GM12878 (cell line): ENCODE measurements around the gene GOLGA6A. TPM values are rescaled to one million over a fixed set of nuclear protein-coding genes. Genes with fewer than 3 reads are reported as not detected.

ENCODE experiments used
- ATAC-seq: fragments of 200-7000 bp; cut with Tn5 transposase; 3 replicates; pipeline ENCODE4 v1.9.1; 2020; ENCODE audit warnings: mild to moderate bottlenecking, moderate library complexity
- BruUV-seq: library from RNA; stranded (reverse); fragments of 400-500 nt; replicated peaks from 2 replicates; lab custom pipeline; 2021; lab: Mats Ljungman, UMichigan
- CTCF ChIA-PET: fragments of 300-600 bp; sonication (Branson Sonifier 250); formaldehyde crosslinking; extraction: SDS; loops from one replicate; lab custom pipeline; 2021; ENCODE audit warnings: inconsistent platforms; lab: Yijun Ruan, JAX
- POLR2A ChIA-PET: fragments of 350-600 bp; formaldehyde crosslinking; extraction: SDS; loops from one replicate; lab custom pipeline; 2021; ENCODE audit warnings: inconsistent platforms; lab: Charles Lee
- RAD21 ChIA-PET: fragments of 300-600 bp; sonication (Branson Sonifier 250); formaldehyde crosslinking; loops from one replicate; lab custom pipeline; 2023; ENCODE audit warnings: antibody characterized with exemption; ENCODE audit not compliant: unreplicated experiment; lab: Charles Lee
- SMC1A ChIA-PET: fragments of 300-600 bp; sonication (Branson Sonifier 250); formaldehyde crosslinking; loops from one replicate; lab custom pipeline; 2023; ENCODE audit not compliant: unreplicated experiment, uncharacterized antibody; lab: Charles Lee
- DNase-seq: peaks from one replicate; pipeline ENCODE4 v3.0.0-alpha.2; 2011; ENCODE audit warnings: low read depth, low spot score
- FAIRE-seq: peaks from 3 replicates; lab custom pipeline; 2011; peaks lifted over from hg19 to GRCh38; lab: Jason Lieb, UNC
- H2AFZ ChIP-seq: 2 replicates; pipeline ENCODE4 v1.6.0; 2011; ENCODE audit warnings: low read depth, low read length, control low read depth; ENCODE audit not compliant: control insufficient read depth
- H3K27ac ChIP-seq: 2 replicates; pipeline ENCODE4 v1.5.1; 2011; ENCODE audit warnings: control low read depth; ENCODE audit not compliant: control insufficient read depth, insufficient read depth
- H3K27me3 ChIP-seq, 2 experiments: replicated peaks in 1 of 2; 2 replicates each; pipeline versions ENCODE4 v1.6.0 to v1.6.1; 2011; ENCODE audit warnings: low read length in 1 of 2; ENCODE audit not compliant: control insufficient read depth in 2 of 2, insufficient read depth in 2 of 2
- H3K36me3 ChIP-seq, 2 experiments: 2 replicates each; pipeline ENCODE4 v1.5.1; 2011; ENCODE audit warnings: low read length in 1 of 2; ENCODE audit not compliant: control insufficient read depth in 2 of 2, insufficient read depth in 2 of 2
- H3K4me1 ChIP-seq: 2 replicates; pipeline ENCODE4 v1.6.1; 2011; ENCODE audit warnings: mild to moderate bottlenecking, low read length, moderate library complexity, mixed read lengths; ENCODE audit not compliant: control insufficient read depth, insufficient read depth
- H3K4me2 ChIP-seq: 2 replicates; pipeline ENCODE4 v1.6.0; 2011; ENCODE audit warnings: control low read depth; ENCODE audit not compliant: control insufficient read depth, insufficient read depth
- H3K4me3 ChIP-seq: fragments of 200-600 bp; sonication (generic); 2 replicates; pipeline ENCODE4 v1.5.1; 2016
- H3K79me2 ChIP-seq: 2 replicates; pipeline ENCODE4 v1.6.0; 2011; ENCODE audit warnings: low read length; ENCODE audit not compliant: control insufficient read depth, insufficient read depth
- H3K9ac ChIP-seq: 2 replicates; pipeline ENCODE4 v1.8.0; 2011; ENCODE audit warnings: low read length, control low read depth, mixed read lengths; ENCODE audit not compliant: control insufficient read depth, insufficient read depth
- H3K9me3 ChIP-seq: replicated peaks from 3 replicates; pipeline ENCODE4 v1.5.1; 2011; ENCODE audit warnings: mild to moderate bottlenecking, low read length; ENCODE audit not compliant: control insufficient read depth, insufficient read depth
- H4K20me1 ChIP-seq: 2 replicates; pipeline ENCODE4 v1.6.0; 2011; ENCODE audit not compliant: control insufficient read depth, insufficient read depth
- BRCA1 ChIP-seq: IDR thresholded peaks from 2 replicates; pipeline ENCODE4 v1.6.1; 2011; ENCODE audit warnings: low read depth, low read length, improper control_type of control experiment
- IKZF1 ChIP-seq: fragments of 450-650 bp; conservative IDR thresholded peaks from 2 replicates; pipeline ENCODE4 v1.6.1; 2017; ENCODE audit warnings: antibody characterized with exemption, mild to moderate bottlenecking
- JUND ChIP-seq: IDR thresholded peaks from 2 replicates; pipeline ENCODE4 v1.6.1; 2012; ENCODE audit warnings: low read depth, mild to moderate bottlenecking, low read length, improper control_type of control experiment, moderate library complexity
- KDM1A ChIP-seq: fragments of 200-600 bp; sonication (generic); IDR thresholded peaks from 2 replicates; pipeline ENCODE4 v1.6.1; 2016; ENCODE audit warnings: borderline replicate concordance
- MEF2B ChIP-seq: fragments of 450-650 bp; IDR thresholded peaks from 2 replicates; pipeline ENCODE4 v1.6.1; 2018; ENCODE audit warnings: mild to moderate bottlenecking, moderate library complexity; ENCODE audit not compliant: partially characterized antibody, poor library complexity, severe bottlenecking
- MXI1 ChIP-seq: fragments of 150-350 bp; IDR thresholded peaks from 2 replicates; pipeline ENCODE4 v1.6.1; 2011; ENCODE audit warnings: low read depth, mild to moderate bottlenecking, inconsistent platforms, low read length, improper control_type of control experiment
- NFXL1 ChIP-seq: fragments of 450-650 bp; IDR thresholded peaks from 2 replicates; pipeline ENCODE4 v1.6.1; 2017; ENCODE audit warnings: antibody characterized with exemption, mild to moderate bottlenecking, borderline replicate concordance
- POLR2A ChIP-seq: IDR thresholded peaks from 2 replicates; pipeline ENCODE4 v1.6.1; 2011; ENCODE audit warnings: low read depth, mild to moderate bottlenecking, low read length
- POLR2AphosphoS2 ChIP-seq: IDR thresholded peaks from 2 replicates; pipeline ENCODE4 v1.6.1; 2011; ENCODE audit warnings: low read depth, mild to moderate bottlenecking, low read length, improper control_type of control experiment, moderate library complexity
- SUZ12 ChIP-seq: fragments of 200-600 bp; sonication (generic); IDR thresholded peaks from one replicate; pipeline ENCODE4 v1.6.1; 2018; ENCODE audit warnings: antibody characterized with exemption, mild to moderate bottlenecking; ENCODE audit not compliant: unreplicated experiment
- WGBS: methylation state at CpG from one replicate; pipeline ENCODE4 v1.1.6; 2016; ENCODE audit warnings: low lambda C conversion rate; ENCODE audit not compliant: insufficient replicate concordance, insufficient coverage; ENCODE audit errors: missing lambda C conversion rate; 5-methylcytosine and 5-hydroxymethylcytosine counted together
- in situ Hi-C: fragments of 300-500 bp; cut with MboI; formaldehyde crosslinking; loops from 9 replicates; pipeline ENCODE4 v1.14.3; 2018; ENCODE audit warnings: mixed read lengths
- intact Hi-C: fragments of 100-400 bp; cut with micrococcal nuclease; formaldehyde crosslinking; loops from one replicate; pipeline ENCODE4 v1.14.2; 2022; ENCODE audit not compliant: unreplicated experiment
- polyA plus RNA-seq, 11 experiments: library from polyadenylated mRNA; depleted of rRNA in 4 of 11; unstranded in 6 of 11; stranded (reverse) in 5 of 11; fragments of >200 nt; fragmentation: Nextera tagmentation in 4 of 11; fragmentation: Illumina TruSeq in 1 of 11; extraction: Ambion mirVana in 4 of 11; extraction: Trizol in 1 of 11; gene quantifications; 1 replicate in 1 of 11; 2 replicates in 10 of 11; pipeline versions ENCODE4 v1.2.1 to v1.2.3, GENCODE V29; 2011 to 2016; ENCODE audit warnings: inconsistent platforms in 2 of 11, missing spikeins in 2 of 11, low read depth in 1 of 11
- total RNA-seq, 4 experiments: library from RNA; depleted of rRNA in 3 of 4; stranded (reverse); fragments of >200 nt in 3 of 4; fragmentation: Illumina TruSeq in 1 of 4; extraction: Trizol in 1 of 4; gene quantifications; 2 replicates each; pipeline versions ENCODE4 v1.2.1 to v1.2.3, GENCODE V29; 2013 to 2021

The GOLGA6A gene
- total and polyA plus RNA-seq, 10 of the 15 experiments (the other 5 are each of a cell fraction or from before 2014, with no cell fraction given): not detected

GRCh38 chr15:74124759-74125158 is 42.4 kb upstream of the GOLGA6A start:
- H3K27me3 ChIP-seq: peaks cover 10 to 18% of the 10 kb centered on the region in 2 experiments
- TF ChIP-seq MXI1 (no peak), POLR2AphosphoS2 (no peak), KDM1A (no peak), BRCA1 (no peak), SUZ12 (no peak), IKZF1 (no peak), POLR2A (no peak), JUND (no peak)
- 66% methylated on average over 7 of the region's 7 CpGs for WGBS
- ChIA-PET POLR2A (no interaction called here), RAD21 (interaction anchor here (1.1 kb wide), 1 partner anchor 196 kb away, joined by 3 read pairs; no protein-coding TSS in a partner anchor), SMC1A (no interaction called here), CTCF (interaction anchor here (1.2 to 2.6 kb wide), 3 partner anchors 183 to 196 kb away, joined by 3 to 24 read pairs (median 14); no protein-coding TSS in a partner anchor)
- in situ Hi-C loops (loop anchor here (5.0 to 10.0 kb wide), 2 partner anchors 183 to 1150 kb away; no protein-coding TSS in a partner anchor), intact Hi-C loops (no loop called here)
- H3K4me1 ChIP-seq: peaks cover 20% of the 10 kb centered on the region
- H3K36me3 ChIP-seq: no peaks in the 10 kb centered on the region
- no peak overlapping the region for H3K27ac ChIP-seq
- no peak overlapping the region for H3K9ac ChIP-seq
- no TSS peak for BruUV-seq
- no peak overlapping the region for H3K4me2 ChIP-seq
- no peak overlapping the region for H3K4me3 ChIP-seq
- no peak for DNase-seq
- H3K9me3 ChIP-seq: no peaks in the 10 kb centered on the region
- no peak for FAIRE-seq
- H4K20me1 ChIP-seq: no peaks in the 10 kb centered on the region
- no peaks in the 10 kb centered on the region for H3K79me2 ChIP-seq
- no peak overlapping the region for H2AFZ ChIP-seq
- ATAC-seq: no peak

DNA sequence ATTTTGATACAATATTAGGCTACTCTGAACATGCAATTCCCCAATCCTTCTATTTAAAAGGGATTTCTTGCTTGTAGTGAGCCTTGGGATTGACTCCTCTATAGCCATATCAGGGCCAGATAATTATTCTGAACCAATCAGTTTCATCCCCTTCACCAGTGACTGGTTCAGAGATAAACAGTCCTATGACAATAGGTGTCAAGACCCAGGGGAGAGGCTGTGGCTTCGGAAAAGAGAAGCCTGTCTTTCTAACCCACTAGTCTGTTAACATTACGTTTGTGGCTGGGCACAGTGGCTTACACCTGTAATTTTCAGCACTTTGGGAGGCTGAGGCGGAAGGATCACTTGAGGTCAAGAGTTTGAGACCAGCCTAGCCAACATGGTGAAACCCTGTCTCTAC is 41.8 kb upstream of the GOLGA6A start:
- FAIRE-seq: no peak
- CTCF ChIA-PET: interaction anchor here (2.3 kb wide), 1 partner anchor 197 kb away, joined by 19 read pairs; no protein-coding TSS in a partner anchor
- SMC1A ChIA-PET: interaction anchor here (1.0 kb wide), 1 partner anchor 158 kb away, joined by 4 read pairs; no protein-coding TSS in a partner anchor
- POLR2A ChIA-PET: no interaction called here
- ATAC-seq: no peak
- H3K4me2 ChIP-seq: no peak overlapping the region
- in situ Hi-C loops: loop anchor here (5.0 to 10.0 kb wide), 2 partner anchors 183 to 1151 kb away; no protein-coding TSS in a partner anchor
- H3K4me3 ChIP-seq: no peak overlapping the region
- no TSS peak for BruUV-seq
- no peak overlapping the region for H2AFZ ChIP-seq
- peaks cover 8 to 14% of the 10 kb centered on the region in 2 experiments for H3K27me3 ChIP-seq
- no peaks in the 10 kb centered on the region for H3K36me3 ChIP-seq
- WGBS: 42% methylated on average over 3 of the region's 3 CpGs
- no peaks in the 10 kb centered on the region for H4K20me1 ChIP-seq
- no peak overlapping the region for H3K27ac ChIP-seq
- TF ChIP-seq NFXL1 (no peak), MEF2B (peak; percentile 32)
- no peak for DNase-seq
- H3K4me1 ChIP-seq: peaks cover 20% of the 10 kb centered on the region
- intact Hi-C loops: no loop called here
- H3K9ac ChIP-seq: no peak overlapping the region
- H3K79me2 ChIP-seq: no peaks in the 10 kb centered on the region
- RAD21 ChIA-PET: no interaction called here
- H3K9me3 ChIP-seq: no peaks in the 10 kb centered on the region
